ENCODE data around the gene BARX2. TPM values are rescaled to one million over a fixed set of nuclear protein-coding genes. Genes with fewer than 3 reads are reported as not detected.

Gene BARX2
- total and polyA plus RNA-seq, 12 donors = 0.01 TPM; not detected in 11

GRCh38 chr11:129348813-129349212 lies 26.8 kb upstream of the BARX2 start:
- intact Hi-C loops (cut with DNase I) = no loop called here
- no peak for DNase-seq
- Histone ChIP-seq H3K4me3 (no peak overlapping the region), H3K4me1 (no peaks in the 10 kb centered on the region), H3K27me3 (peaks cover 0 to 23% (median 4%) of the 10 kb centered on the region in 7 donors), H3K9me3 (peaks cover 0 to 4% (median 0%) of the 10 kb centered on the region in 11 donors), H3K27ac (no peak overlapping the region), H3K36me3 (no peaks in the 10 kb centered on the region)
- TF ChIP-seq CTCF (IDR thresholded peaks at IDR 0.05) = no peak
- ATAC-seq = no peak

GRCh38 chr11:129352676-129353075 lies 23.0 kb upstream of the BARX2 start:
- Histone ChIP-seq H3K9me3 (no peaks in the 10 kb centered on the region), H3K27me3 (peaks cover 0 to 34% (median 7%) of the 10 kb centered on the region in 7 donors), H3K36me3 (no peaks in the 10 kb centered on the region), H3K4me1 (no peaks in the 10 kb centered on the region), H3K27ac (no peak overlapping the region), H3K4me3 (no peak overlapping the region)
- ATAC-seq = no peak
- no peak for DNase-seq
- intact Hi-C loops (cut with DNase I) = no loop called here
- 78 to 80% methylated on average over 3 of the region's 3 CpGs for WGBS, 2 donors
- TF ChIP-seq CTCF (IDR thresholded peaks at IDR 0.05) = no peak

GRCh38 chr11:129354691-129355090 lies 21.0 kb upstream of the BARX2 start:
- 38 to 43% methylated on average over 4 of the region's 4 CpGs for WGBS, 2 donors
- TF ChIP-seq CTCF (IDR thresholded peaks at IDR 0.05) = no peak
- intact Hi-C loops (cut with DNase I) = no loop called here
- ATAC-seq (no peak), DNase-seq (no peak)
- no peaks in the 10 kb centered on the region for H3K4me1 ChIP-seq
- H3K9me3 ChIP-seq = peaks cover 0 to 9% (median 1%) of the 10 kb centered on the region in 11 donors
- no peak overlapping the region for H3K4me3 ChIP-seq
- H3K27ac ChIP-seq = no peak overlapping the region
- peaks cover 0 to 34% (median 7%) of the 10 kb centered on the region in 7 donors for H3K27me3 ChIP-seq
- H3K36me3 ChIP-seq = no peaks in the 10 kb centered on the region

- no peak for ATAC-seq
- Histone ChIP-seq H3K27ac (no peak overlapping the region), H3K4me3 (no peak overlapping the region), H3K4me1 (peaks cover 0 to 8% (median 0%) of the 10 kb centered on the region in 9 donors), H3K9me3 (peaks cover 0 to 19% (median 6%) of the 10 kb centered on the region in 11 donors), H3K36me3 (no peaks in the 10 kb centered on the region), H3K27me3 (peaks cover 0 to 55% (median 35%) of the 10 kb centered on the region in 7 donors)
- DNase-seq = no peak
- intact Hi-C loops (cut with DNase I) = loop anchor here in 5 of 10 donors (5.0 to 10.0 kb wide), 4 partner anchors 335 to 393 kb away; no protein-coding TSS in a partner anchor
- 70 to 75% methylated on average over 2 of the region's 2 CpGs for WGBS, 2 donors
- no peak for TF ChIP-seq CTCF (IDR thresholded peaks at IDR 0.05)
Observed at GRCh38 chr11:129359748-129360147, 15.9 kb upstream of the BARX2 start.
